Vagina (tissue), 2 donors: ENCODE measurements around the gene SULF2.

Source experiments
- CTCF ChIP-seq, 3 experiments: fragments of 450-650 bp in 2 of 3; fragments of 200-600 bp in 1 of 3; sonication (generic) in 1 of 3; IDR thresholded peaks; one replicate each; pipeline ENCODE4 v1.5.1; 2017 to 2019; ENCODE audit warnings: antibody characterized with exemption in 3 of 3, mild to moderate bottlenecking in 2 of 3, moderate library complexity in 2 of 3
- POLR2A ChIP-seq, 2 donors: fragments of 450-650 bp; IDR thresholded peaks; one replicate each; pipeline ENCODE4 v1.6.1; 2017; ENCODE audit warnings: antibody characterized with exemption in 2 of 2, mild to moderate bottlenecking in 2 of 2, moderate library complexity in 2 of 2
- POLR2AphosphoS5 ChIP-seq, 2 donors: sonication (generic); formaldehyde crosslinking; IDR thresholded peaks; one replicate each; pipeline ENCODE4 v1.9.0; 2017; ENCODE audit warnings: antibody characterized with exemption in 2 of 2, mild to moderate bottlenecking in 2 of 2, low read depth in 1 of 2; ENCODE audit not compliant: insufficient read depth in 1 of 2

- TF ChIP-seq CTCF (IDR thresholded peaks at IDR 0.05) (no peak), POLR2A (IDR thresholded peaks at IDR 0.05) (no peak), POLR2AphosphoS5 (IDR thresholded peaks at IDR 0.05; ENCODE audit: insufficient read depth in 1 of 2, low read depth in 1 of 2) (no peak)
Measured at GRCh38 chr20:47680804-47681529, 104.3 kb downstream of the SULF2 start.
